ENCODE results near the gene ORC3. TPM values are rescaled to one million over a fixed set of nuclear protein-coding genes. Genes with fewer than 3 reads are reported as not detected.

Gene ORC3
- total RNA-seq, 1 donor from 2014 or later, result 27.7 TPM

- Mint-ChIP-seq H3K27me3 (no peaks in the 10 kb centered on the region), H3K27ac (no peak overlapping the region), H3K9me3 (no peaks in the 10 kb centered on the region), H3K4me1 (no peaks in the 10 kb centered on the region), H3K4me3 (no peak overlapping the region), H3K36me3 (ENCODE audit: low read depth) (peaks cover 50% of the 10 kb centered on the region)
- TF ChIP-seq CTCF (IDR thresholded peaks at IDR 0.05), result no peak
- DNase-seq (no peak), ATAC-seq (ENCODE audit: low read depth) (no peak)
- ChIA-PET CTCF (no interaction called here), POLR2A (no interaction called here)
- intact Hi-C loops (cut with micrococcal nuclease), result loop anchor here (10.0 kb wide), 1 partner anchor 1211 kb away; no protein-coding TSS in a partner anchor
Measured at GRCh38 chr6:87663434-87663833, 73.5 kb downstream of the ORC3 start.

GRCh38 chr6:87664921-87665485, 75.1 kb downstream of the ORC3 start:
- no peak overlapping the region for H3K27ac Mint-ChIP-seq

GRCh38 chr6:87667032-87667431, 77.1 kb downstream of the ORC3 start:
- Mint-ChIP-seq H3K27me3 (no peaks in the 10 kb centered on the region), H3K4me3 (no peak overlapping the region), H3K9me3 (no peaks in the 10 kb centered on the region), H3K27ac (no peak overlapping the region), H3K36me3 (ENCODE audit: low read depth) (peaks cover 59% of the 10 kb centered on the region), H3K4me1 (peaks cover 13% of the 10 kb centered on the region)
- no peak for DNase-seq
- ChIA-PET POLR2A (no interaction called here), CTCF (no interaction called here)
- TF ChIP-seq CTCF (IDR thresholded peaks at IDR 0.05), result no peak
- intact Hi-C loops (cut with micrococcal nuclease), result loop anchor here (10.0 kb wide), 1 partner anchor 1208 kb away; no protein-coding TSS in a partner anchor
- ATAC-seq (ENCODE audit: low read depth), result no peak

More at GRCh38 chr6:87664921-87665485, 75.1 kb downstream of the ORC3 start:
- DNase-seq, result no peak
- H3K36me3 Mint-ChIP-seq (ENCODE audit: low read depth), result peaks cover 51% of the 10 kb centered on the region
- H3K9me3 Mint-ChIP-seq, result no peaks in the 10 kb centered on the region
- no peak for ATAC-seq (ENCODE audit: low read depth)
- ChIA-PET POLR2A (no interaction called here), CTCF (no interaction called here)
- H3K4me1 Mint-ChIP-seq, result peaks cover 5% of the 10 kb centered on the region
- intact Hi-C loops (cut with micrococcal nuclease), result loop anchor here (10.0 kb wide), 1 partner anchor 1210 kb away; no protein-coding TSS in a partner anchor
- H3K27me3 Mint-ChIP-seq, result no peaks in the 10 kb centered on the region
- no peak for TF ChIP-seq CTCF (IDR thresholded peaks at IDR 0.05)
- H3K4me3 Mint-ChIP-seq, result no peak overlapping the region

- DNase-seq (no peak), ATAC-seq (ENCODE audit: low read depth) (no peak)
- Mint-ChIP-seq H3K4me3 (no peak overlapping the region), H3K27ac (no peak overlapping the region), H3K27me3 (no peaks in the 10 kb centered on the region), H3K9me3 (no peaks in the 10 kb centered on the region), H3K4me1 (peaks cover 13% of the 10 kb centered on the region), H3K36me3 (ENCODE audit: low read depth) (peaks cover 61% of the 10 kb centered on the region)
- CTCF ChIA-PET, result interaction anchor here (0.7 kb wide), 1 partner anchor 530 kb away, joined by 3 read pairs; no protein-coding TSS in a partner anchor
- TF ChIP-seq CTCF (IDR thresholded peaks at IDR 0.05), result no peak
- intact Hi-C loops (cut with micrococcal nuclease), result loop anchor here (10.0 kb wide), 1 partner anchor 1207 kb away; no protein-coding TSS in a partner anchor
- POLR2A ChIA-PET, result no interaction called here
Measured at GRCh38 chr6:87668013-87668412, 78.1 kb downstream of the ORC3 start.

GRCh38 chr6:87669051-87669450, 79.1 kb downstream of the ORC3 start:
- ATAC-seq (ENCODE audit: low read depth) (no peak), DNase-seq (no peak)
- H3K36me3 Mint-ChIP-seq (ENCODE audit: low read depth), result peaks cover 59% of the 10 kb centered on the region
- no peak overlapping the region for H3K4me3 Mint-ChIP-seq
- intact Hi-C loops (cut with micrococcal nuclease), result loop anchor here (10.0 kb wide), 1 partner anchor 1206 kb away; no protein-coding TSS in a partner anchor
- peaks cover 13% of the 10 kb centered on the region for H3K4me1 Mint-ChIP-seq
- no peak for TF ChIP-seq CTCF (IDR thresholded peaks at IDR 0.05)
- POLR2A ChIA-PET, result interaction anchor here (0.8 to 1.1 kb wide), 2 partner anchors 33 to 123 kb away, joined by 3 to 4 read pairs; partner anchors contain the start of gene AKIRIN2
- H3K27me3 Mint-ChIP-seq, result no peaks in the 10 kb centered on the region
- H3K9me3 Mint-ChIP-seq, result no peaks in the 10 kb centered on the region
- CTCF ChIA-PET, result no interaction called here
- no peak overlapping the region for H3K27ac Mint-ChIP-seq
